HepG2 (cell line): Measurements from ENCODE around the gene ALKBH5. TPM values are rescaled to one million over a fixed set of nuclear protein-coding genes. Genes with fewer than 3 reads are reported as not detected.
A peak's percentile ranks its signal among the peaks of the same experiment; 100 is the strongest.

ENCODE experiments used
- BRCA1 ChIP-seq: sonication (generic); formaldehyde crosslinking; IDR thresholded peaks from 2 replicates; pipeline ENCODE4 v1.4.0; 2020; ENCODE audit warnings: missing genetic modification reagents
- CBX1 ChIP-seq: IDR thresholded peaks from one replicate; pipeline ENCODE4 v1.6.1; 2016; ENCODE audit warnings: antibody characterized with exemption, low read depth
- CEBPG ChIP-seq: IDR thresholded peaks from 2 replicates; pipeline ENCODE4 v1.6.1; 2016
- ELF1 ChIP-seq: sonication (generic); formaldehyde crosslinking; IDR thresholded peaks from 2 replicates; pipeline ENCODE4 v1.4.0; 2020; ENCODE audit warnings: missing genetic modification reagents
- FOXJ3 ChIP-seq: sonication (generic); formaldehyde crosslinking; IDR thresholded peaks from 2 replicates; pipeline ENCODE4 v1.4.0; 2020; ENCODE audit warnings: missing genetic modification reagents, mild to moderate bottlenecking, borderline replicate concordance
- HMGXB4 ChIP-seq, 2 experiments: sonication (generic) in 1 of 2; formaldehyde crosslinking in 1 of 2; IDR thresholded peaks; 2 replicates each; pipeline versions ENCODE4 v1.4.0 to v1.6.1; 2018 to 2020; ENCODE audit warnings: missing genetic modification reagents in 2 of 2, borderline replicate concordance in 1 of 2, low read depth in 1 of 2, mild to moderate bottlenecking in 1 of 2, missing biosample characterization in 1 of 2
- KAT8 ChIP-seq: IDR thresholded peaks from 2 replicates; pipeline ENCODE4 v1.6.1; 2016; ENCODE audit warnings: missing genetic modification reagents, missing compliant biosample characterization
- KDM6A ChIP-seq: IDR thresholded peaks from 2 replicates; pipeline ENCODE4 v1.6.1; 2016; ENCODE audit warnings: low read depth
- KLF11 ChIP-seq: IDR thresholded peaks from 2 replicates; pipeline ENCODE4 v1.6.1; 2016; ENCODE audit warnings: missing compliant biosample characterization
- MXI1 ChIP-seq: IDR thresholded peaks from 3 replicates; pipeline ENCODE4 v1.6.1; 2012; ENCODE audit warnings: low read depth, low read length, inconsistent platforms, borderline replicate concordance
- NR2F1 ChIP-seq, 2 experiments: fragments of 450-650 bp in 1 of 2; formaldehyde crosslinking in 1 of 2; IDR thresholded peaks; 2 replicates each; pipeline versions ENCODE4 v1.5.0 to v1.6.1; 2016 to 2020; ENCODE audit warnings: mild to moderate bottlenecking in 1 of 2, missing compliant biosample characterization in 1 of 2, missing genetic modification reagents in 1 of 2, moderate library complexity in 1 of 2
- PHF20 ChIP-seq: sonication (generic); formaldehyde crosslinking; IDR thresholded peaks from 2 replicates; pipeline ENCODE4 v1.5.0; 2020; ENCODE audit warnings: mild to moderate bottlenecking, missing genetic modification reagents
- PHF8 ChIP-seq: sonication (generic); formaldehyde crosslinking; IDR thresholded peaks from 2 replicates; pipeline ENCODE4 v1.5.0; 2020; ENCODE audit warnings: missing genetic modification reagents
- POLR2A ChIP-seq, 2 experiments: IDR thresholded peaks; 2 replicates each; pipeline ENCODE4 v1.6.1; 2011; ENCODE audit warnings: low read depth in 2 of 2, low read length in 2 of 2, mild to moderate bottlenecking in 1 of 2, moderate library complexity in 1 of 2; ENCODE audit not compliant: insufficient read depth in 1 of 2
- ZFP41 ChIP-seq: sonication (generic); formaldehyde crosslinking; IDR thresholded peaks from 2 replicates; pipeline ENCODE4 v1.4.0; 2020; ENCODE audit warnings: mild to moderate bottlenecking, missing genetic modification reagents, borderline replicate concordance
- ZFX ChIP-seq: sonication (generic); formaldehyde crosslinking; IDR thresholded peaks from 2 replicates; pipeline ENCODE4 v1.4.0; 2020; ENCODE audit warnings: mild to moderate bottlenecking, low read depth, missing genetic modification reagents, moderate library complexity
- ZNF225 ChIP-seq: sonication (generic); formaldehyde crosslinking; IDR thresholded peaks from 2 replicates; pipeline ENCODE4 v1.4.0; 2020; ENCODE audit warnings: mild to moderate bottlenecking, missing genetic modification reagents
- ZNF260 ChIP-seq: sonication (generic); formaldehyde crosslinking; IDR thresholded peaks from 2 replicates; pipeline ENCODE4 v1.4.0; 2020; ENCODE audit warnings: missing genetic modification reagents, low read depth, mild to moderate bottlenecking, borderline replicate concordance
- ZNF280B ChIP-seq: sonication (generic); formaldehyde crosslinking; IDR thresholded peaks from 2 replicates; pipeline ENCODE4 v1.5.0; 2020; ENCODE audit warnings: missing genetic modification reagents, mild to moderate bottlenecking, borderline replicate concordance
- ZNF34 ChIP-seq: sonication (generic); formaldehyde crosslinking; IDR thresholded peaks from 2 replicates; pipeline ENCODE4 v1.4.0; 2020; ENCODE audit warnings: mild to moderate bottlenecking, missing genetic modification reagents, borderline replicate concordance
- ZNF556 ChIP-seq: sonication (generic); formaldehyde crosslinking; IDR thresholded peaks from 2 replicates; pipeline ENCODE4 v1.4.0; 2020; ENCODE audit warnings: mild to moderate bottlenecking, missing genetic modification reagents, borderline replicate concordance
- ZNF710 ChIP-seq: sonication (generic); formaldehyde crosslinking; IDR thresholded peaks from 2 replicates; pipeline ENCODE4 v1.5.0; 2020; ENCODE audit warnings: mild to moderate bottlenecking, missing genetic modification reagents, borderline replicate concordance
- polyA plus RNA-seq, 8 experiments: library from polyadenylated mRNA; depleted of rRNA in 3 of 8; stranded (reverse) in 7 of 8; unstranded in 1 of 8; fragments of >200 nt; fragmentation: Illumina TruSeq in 4 of 8; extraction: Trizol in 4 of 8; gene quantifications; 2 replicates each; pipeline versions ENCODE4 v1.2.1 to v1.2.3, GENCODE V29; 2011 to 2016; ENCODE audit warnings: low read depth in 4 of 8, missing spikeins in 1 of 8, mixed read lengths in 1 of 8; ENCODE audit not compliant: insufficient read depth in 1 of 8
- total RNA-seq, 5 experiments: library from RNA; depleted of rRNA; stranded (reverse); fragments of >200 nt; fragmentation: Illumina TruSeq; extraction: Trizol; gene quantifications; 2 replicates each; pipeline ENCODE4 v1.2.3, GENCODE V29; 2016; ENCODE audit warnings: low read depth in 1 of 5
- TF ChIP-seq, protein P1 (sequence below): sonication (generic); formaldehyde crosslinking; IDR thresholded peaks from 2 replicates; pipeline ENCODE4 v1.4.0; 2020; ENCODE audit warnings: missing genetic modification reagents

The ALKBH5 gene
- total and polyA plus RNA-seq, 2 of the 13 experiments (the other 11 are each of a cell fraction or from before 2014, with no cell fraction given): 68.9 to 76.9 TPM

GRCh38 chr17:18224387-18225120 is 40.9 kb downstream of the ALKBH5 start (continued):
- TF ChIP-seq ZNF260 (CRISPR knock-in tag) (no peak), ZNF556 (CRISPR knock-in tag) (peak; percentile 22; the same call in 1 of the 2 replicates), PHF20 (CRISPR knock-in tag) (0 out of 2 replicates have a peak, but pooled peaks have one; percentile 22), FOXJ3 (CRISPR knock-in tag) (peak; percentile 29; the same call in 1 of the 2 replicates), BRCA1 (CRISPR knock-in tag) (peak; percentile 25; the same call in 1 of the 2 replicates), HMGXB4 (CRISPR knock-in tag; IDR thresholded peaks at IDR 0.05; ENCODE audit: borderline replicate concordance in 1 of 2, low read depth in 1 of 2) (peak; percentile 18 to 59; a peak in 1 of 4 replicates), CBX1 (no peak), KLF11 (CRISPR knock-in tag) (no peak), ZNF710 (CRISPR knock-in tag) (peak; percentile 12; the same call in 1 of the 2 replicates), NR2F1 (CRISPR knock-in tag; IDR thresholded peaks at IDR 0.05) (0 out of 4 replicates have a peak, but pooled peaks of 1 of the 2 experiments have one; percentile 34), PHF8 (peak; percentile 73), ZNF34 (CRISPR knock-in tag) (no peak), KAT8 (peak; percentile 69; the same call in 1 of the 2 replicates), ZFX (CRISPR knock-in tag) (peak; percentile 93), ZFP41 (no peak), MXI1 (0 out of 3 replicates have a peak, but pooled peaks have one; percentile 19), ELF1 (peak; percentile 53; the same call in 1 of the 2 replicates), POLR2A (IDR thresholded peaks at IDR 0.05; ENCODE audit: insufficient read depth in 1 of 2, low read depth in 2 of 2, low read length in 2 of 2) (peak in 1 of 2 experiments; percentile 44; a peak in 3 of 4 replicates), CEBPG (CRISPR knock-in tag) (no peak), ZNF225 (no peak), ZNF280B (CRISPR knock-in tag) (peak; percentile 53; the same call in 1 of the 2 replicates), KDM6A (peak; percentile 17; the same call in 1 of the 2 replicates)
- TF ChIP-seq, protein P1, sequence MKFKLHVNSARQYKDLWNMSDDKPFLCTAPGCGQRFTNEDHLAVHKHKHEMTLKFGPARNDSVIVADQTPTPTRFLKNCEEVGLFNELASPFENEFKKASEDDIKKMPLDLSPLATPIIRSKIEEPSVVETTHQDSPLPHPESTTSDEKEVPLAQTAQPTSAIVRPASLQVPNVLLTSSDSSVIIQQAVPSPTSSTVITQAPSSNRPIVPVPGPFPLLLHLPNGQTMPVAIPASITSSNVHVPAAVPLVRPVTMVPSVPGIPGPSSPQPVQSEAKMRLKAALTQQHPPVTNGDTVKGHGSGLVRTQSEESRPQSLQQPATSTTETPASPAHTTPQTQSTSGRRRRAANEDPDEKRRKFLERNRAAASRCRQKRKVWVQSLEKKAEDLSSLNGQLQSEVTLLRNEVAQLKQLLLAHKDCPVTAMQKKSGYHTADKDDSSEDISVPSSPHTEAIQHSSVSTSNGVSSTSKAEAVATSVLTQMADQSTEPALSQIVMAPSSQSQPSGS (CRISPR knock-in tag): no peak
